CD4-positive, alpha-beta T cell treated with Interleukin-15 for 4 hours (primary cell): Measurements from ENCODE around the gene CASQ2.

ENCODE experiments used
- DNase-seq: peaks from one replicate; pipeline ENCODE4 v3.0.0-alpha.2; 2020; ENCODE audit warnings: low spot score

CASQ2 gene

GRCh38 chr1:115694805-115695204 lies 73.7 kb downstream of the CASQ2 start:
- no peak for DNase-seq

GRCh38 chr1:115692224-115692623 lies 76.3 kb downstream of the CASQ2 start:
- DNase-seq: no peak

- DNase-seq: no peak
Measured at GRCh38 chr1:115690972-115691371, 77.5 kb downstream of the CASQ2 start.

- DNase-seq: no peak
Measured at GRCh38 chr1:115687744-115688143, 80.8 kb downstream of the CASQ2 start.

GRCh38 chr1:115685029-115685705 lies 83.3 kb downstream of the CASQ2 start:
- no peak for DNase-seq

GRCh38 chr1:115682792-115683191 lies 85.7 kb downstream of the CASQ2 start:
- DNase-seq: no peak

GRCh38 chr1:115680730-115681111 lies 87.8 kb downstream of the CASQ2 start:
- no peak for DNase-seq

GRCh38 chr1:115679141-115679611 lies 89.3 kb downstream of the CASQ2 start:
- no peak for DNase-seq

GRCh38 chr1:115678141-115678540 lies 90.4 kb downstream of the CASQ2 start:
- no peak for DNase-seq

- DNase-seq: no peak
Measured at GRCh38 chr1:115677565-115677964, 90.9 kb downstream of the CASQ2 start.

GRCh38 chr1:115677182-115677555 lies 91.3 kb downstream of the CASQ2 start:
- DNase-seq: no peak

- no peak for DNase-seq
Measured at GRCh38 chr1:115676498-115677181, 91.9 kb downstream of the CASQ2 start.

- DNase-seq: no peak
Measured at GRCh38 chr1:115672224-115673009, 96.1 kb downstream of the CASQ2 start.

- DNase-seq: no peak
Measured at GRCh38 chr1:115671176-115671934, 97.2 kb downstream of the CASQ2 start.

GRCh38 chr1:115670476-115671175 lies 97.9 kb downstream of the CASQ2 start:
- DNase-seq: no peak

- no peak for DNase-seq
Measured at GRCh38 chr1:115669886-115670285, 98.6 kb downstream of the CASQ2 start.

- no peak for DNase-seq
Measured at GRCh38 chr1:115669002-115669673, 99.4 kb downstream of the CASQ2 start.

- no peak for DNase-seq
Measured at GRCh38 chr1:115668579-115668978, 99.9 kb downstream of the CASQ2 start.

- DNase-seq: no peak
Measured at GRCh38 chr1:115666702-115667101, 101.8 kb downstream of the CASQ2 start.

- no peak for DNase-seq
Measured at GRCh38 chr1:115666206-115666605, 102.3 kb downstream of the CASQ2 start.
